Astrocyte of the cerebellum (primary cell): ENCODE data around the gene DGCR8.

Experiments
- DNase-seq: peaks from one replicate; pipeline ENCODE4 v3.0.0-alpha.2; 2011; ENCODE audit warnings: low read depth
- H3K4me3 ChIP-seq: 2 replicates; pipeline ENCODE4 v1.5.1; 2011; ENCODE audit warnings: mild to moderate bottlenecking, low read depth, low read length, moderate library complexity
- CTCF ChIP-seq: IDR thresholded peaks from 2 replicates; pipeline ENCODE4 v1.5.1; 2012; ENCODE audit warnings: low read length, low read depth, moderate library complexity, mild to moderate bottlenecking; ENCODE audit errors: missing control alignments
- in situ Hi-C: cut with HindIII; loops from 2 replicates; pipeline ENCODE4 v1.10.0; 2017; ENCODE audit warnings: low sequenced_read_pairs

DGCR8 gene

DNA sequence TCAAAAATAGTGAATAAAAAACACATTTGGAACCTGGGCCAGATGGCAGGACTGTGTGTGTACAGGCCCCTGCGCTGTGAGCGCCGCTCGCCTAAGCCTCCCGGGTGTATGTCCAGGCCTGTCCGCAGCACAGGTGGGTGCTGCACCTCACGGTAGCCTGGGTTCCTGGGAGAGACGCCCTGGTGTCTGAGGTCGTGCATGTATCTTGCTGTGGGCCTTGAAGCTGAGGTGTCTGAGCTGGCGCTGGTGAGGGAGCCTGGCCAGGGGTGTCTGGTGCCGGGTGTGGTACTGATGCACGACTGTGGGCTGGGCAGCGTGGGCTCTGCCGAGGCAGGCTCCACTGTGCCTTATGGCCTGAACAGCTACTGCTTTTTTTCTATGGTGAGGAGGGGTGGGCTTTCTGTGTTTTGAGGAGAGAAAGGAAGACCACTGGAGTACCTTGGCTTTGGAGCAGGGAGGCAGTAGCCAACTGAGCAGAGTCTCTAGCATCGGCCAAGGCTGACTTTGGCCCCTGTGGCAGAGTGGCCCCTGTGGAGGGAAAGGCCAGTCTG lies 47.4 kb downstream of the DGCR8 start:
- H3K4me3 ChIP-seq = no peak overlapping the region
- no peak for TF ChIP-seq CTCF
- DNase-seq = no peak
- in situ Hi-C loops = no loop called here

DNA sequence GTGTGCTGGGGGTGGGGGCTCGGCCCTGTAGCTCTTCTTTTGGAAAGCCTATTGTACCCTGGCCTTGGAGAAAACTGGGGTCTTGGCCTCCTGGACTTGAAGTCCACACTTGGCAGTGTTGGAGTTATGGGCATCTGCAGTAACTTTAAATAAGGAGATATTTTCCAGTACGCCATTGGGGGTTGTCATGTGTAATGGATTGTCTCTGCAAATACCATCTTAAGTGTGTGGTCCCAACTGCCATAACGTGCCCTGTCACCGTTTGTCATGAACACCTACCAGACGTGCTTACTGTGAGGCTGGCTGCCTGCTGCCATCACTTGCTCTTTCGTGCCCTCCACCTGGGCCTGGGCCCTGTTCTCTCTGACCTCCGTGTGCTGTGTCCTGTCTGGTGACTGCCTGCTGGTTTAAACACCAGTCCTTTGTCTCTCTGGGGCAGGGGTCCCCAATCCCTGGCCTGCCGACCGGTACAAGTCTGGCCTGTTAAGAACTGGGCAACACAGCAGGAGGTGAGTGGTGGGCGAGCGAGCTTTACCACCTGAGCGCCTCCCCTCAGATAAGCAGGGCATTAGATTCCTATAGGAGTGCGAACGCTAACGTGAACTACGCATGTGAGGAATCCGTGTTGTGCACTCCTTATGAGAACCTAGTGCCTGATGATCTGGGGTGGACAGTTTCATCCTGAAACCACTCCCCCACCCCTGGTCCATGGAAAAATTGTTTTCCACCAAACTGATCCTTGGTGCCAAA lies 48.0 kb downstream of the DGCR8 start:
- no peak for TF ChIP-seq CTCF
- in situ Hi-C loops = no loop called here

GRCh38 chr22:20128619-20128901 lies 48.5 kb downstream of the DGCR8 start:
- no peak for DNase-seq
- no peak overlapping the region for H3K4me3 ChIP-seq
- no peak for TF ChIP-seq CTCF
- in situ Hi-C loops = no loop called here

More for the DNA sequence above, 48.0 kb downstream of the DGCR8 start:
- no peak overlapping the region for H3K4me3 ChIP-seq
- DNase-seq = no peak

DNA sequence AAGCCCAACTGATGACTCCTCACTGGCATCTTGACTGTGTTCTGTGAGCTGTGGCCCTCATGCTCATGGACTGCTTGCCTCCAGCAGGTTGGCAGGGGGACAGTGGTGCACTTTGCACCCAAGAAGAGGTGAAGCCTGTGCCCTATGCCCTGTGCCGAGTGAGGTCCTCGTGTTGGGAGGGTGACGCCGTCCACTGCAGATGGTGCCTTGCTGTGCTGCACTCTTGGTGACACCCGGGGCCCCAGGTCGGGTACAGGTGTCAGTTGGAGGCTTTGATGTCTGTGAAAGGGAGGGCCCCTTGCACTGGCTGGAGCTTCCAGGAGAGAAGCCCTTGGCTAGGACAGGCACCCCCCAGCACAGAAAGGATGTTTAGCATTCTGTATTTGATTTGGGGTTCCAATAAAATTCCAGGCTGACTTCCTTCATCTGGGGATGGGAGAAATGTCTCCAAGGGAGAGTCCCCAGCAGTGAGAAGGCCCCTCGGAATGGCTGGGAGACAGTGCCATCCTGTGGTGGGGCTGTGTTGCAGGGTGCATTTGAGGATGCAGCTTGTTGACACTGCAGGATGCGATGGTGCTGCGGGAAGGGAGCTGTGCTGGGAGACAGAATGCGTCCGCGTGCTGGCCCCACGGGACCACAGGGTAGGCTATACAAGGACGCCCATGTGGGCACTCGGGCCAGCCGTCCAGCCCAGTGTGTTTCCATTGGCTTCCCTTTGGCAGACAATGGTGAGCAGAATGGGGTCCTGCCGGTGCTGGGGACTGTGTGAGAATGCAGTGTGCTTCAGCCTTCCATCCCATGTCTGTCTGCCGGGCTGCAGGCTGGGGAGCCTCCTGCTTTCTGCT lies 49.1 kb downstream of the DGCR8 start:
- no peak for DNase-seq
- no peak for TF ChIP-seq CTCF
- in situ Hi-C loops = no loop called here
- H3K4me3 ChIP-seq = no peak overlapping the region

GRCh38 chr22:20129747-20130014 lies 49.6 kb downstream of the DGCR8 start:
- in situ Hi-C loops = no loop called here
- no peak for DNase-seq
- H3K4me3 ChIP-seq = no peak overlapping the region
- no peak for TF ChIP-seq CTCF

DNA sequence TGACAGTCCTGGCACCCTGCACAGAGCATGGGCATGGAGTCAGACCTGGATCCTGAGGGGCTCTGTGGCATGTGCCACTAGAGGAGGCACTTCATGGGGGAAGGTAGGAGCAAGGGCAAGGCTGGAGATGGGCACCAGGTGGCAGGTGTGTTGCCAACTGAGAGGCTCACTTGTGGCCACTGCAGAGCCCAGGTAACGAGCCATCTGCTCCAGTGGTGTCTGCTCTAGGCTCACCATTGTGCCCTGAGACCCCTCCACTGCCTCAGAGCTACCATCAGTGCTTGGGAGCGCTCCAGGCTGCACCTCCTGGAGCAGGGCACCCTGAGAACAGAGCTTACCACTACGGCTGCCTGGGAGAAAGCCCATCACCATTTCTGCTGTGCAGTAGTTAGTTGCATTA lies 50.3 kb downstream of the DGCR8 start:
- TF ChIP-seq CTCF = no peak
- in situ Hi-C loops = no loop called here
- DNase-seq = no peak
- no peak overlapping the region for H3K4me3 ChIP-seq
